Measurements from ENCODE around the gene BCL7B. TPM values are rescaled to one million over a fixed set of nuclear protein-coding genes. Genes with fewer than 3 reads are reported as not detected.

Gene BCL7B
- total and polyA plus RNA-seq, 12 donors, result 64.9 to 85.8 (median 73.0) TPM

DNA sequence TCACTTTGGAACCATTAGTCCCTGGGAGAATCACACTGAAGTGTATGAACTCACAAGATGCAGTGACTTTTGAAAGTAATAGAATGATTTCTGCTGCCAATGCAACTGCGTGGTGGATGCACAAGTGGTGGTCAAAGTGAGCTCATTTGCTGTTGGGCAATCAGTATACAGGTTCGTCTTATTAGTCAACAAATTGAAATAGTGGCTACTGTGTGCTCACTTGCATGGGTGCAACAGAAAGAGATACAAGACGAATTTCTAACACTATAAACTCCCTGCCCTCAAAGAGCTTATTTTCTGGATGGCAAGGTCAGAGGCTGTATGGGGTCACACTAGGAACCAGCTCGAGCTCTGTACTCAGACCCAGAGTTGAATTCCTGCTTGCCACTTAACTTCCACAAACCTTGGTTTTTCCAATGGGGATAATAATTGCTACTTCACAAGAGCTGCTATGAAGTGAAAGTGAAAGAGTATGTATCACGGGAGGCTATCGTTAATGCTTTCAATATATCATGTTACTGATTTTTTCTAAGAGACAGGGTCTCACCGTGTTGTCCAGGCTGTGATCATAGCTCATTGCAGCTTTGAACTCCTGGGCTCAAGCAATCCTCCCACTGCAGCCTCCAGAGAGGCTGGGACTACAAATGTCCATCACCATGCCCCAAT is 8.3 kb upstream of the BCL7B start:
- no peaks in the 10 kb centered on the region for H3K27me3 ChIP-seq
- no peaks in the 10 kb centered on the region for H3K9me3 ChIP-seq
- TF ChIP-seq, protein P1, sequence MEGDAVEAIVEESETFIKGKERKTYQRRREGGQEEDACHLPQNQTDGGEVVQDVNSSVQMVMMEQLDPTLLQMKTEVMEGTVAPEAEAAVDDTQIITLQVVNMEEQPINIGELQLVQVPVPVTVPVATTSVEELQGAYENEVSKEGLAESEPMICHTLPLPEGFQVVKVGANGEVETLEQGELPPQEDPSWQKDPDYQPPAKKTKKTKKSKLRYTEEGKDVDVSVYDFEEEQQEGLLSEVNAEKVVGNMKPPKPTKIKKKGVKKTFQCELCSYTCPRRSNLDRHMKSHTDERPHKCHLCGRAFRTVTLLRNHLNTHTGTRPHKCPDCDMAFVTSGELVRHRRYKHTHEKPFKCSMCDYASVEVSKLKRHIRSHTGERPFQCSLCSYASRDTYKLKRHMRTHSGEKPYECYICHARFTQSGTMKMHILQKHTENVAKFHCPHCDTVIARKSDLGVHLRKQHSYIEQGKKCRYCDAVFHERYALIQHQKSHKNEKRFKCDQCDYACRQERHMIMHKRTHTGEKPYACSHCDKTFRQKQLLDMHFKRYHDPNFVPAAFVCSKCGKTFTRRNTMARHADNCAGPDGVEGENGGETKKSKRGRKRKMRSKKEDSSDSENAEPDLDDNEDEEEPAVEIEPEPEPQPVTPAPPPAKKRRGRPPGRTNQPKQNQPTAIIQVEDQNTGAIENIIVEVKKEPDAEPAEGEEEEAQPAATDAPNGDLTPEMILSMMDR (IDR thresholded peaks at IDR 0.05), result no peak
- WGBS, 2 donors, result 69 to 76% methylated on average over 7 of the region's 7 CpGs
- intact Hi-C loops (cut with DNase I), result no loop called here
- H3K4me1 ChIP-seq, result peaks cover 0 to 18% (median 0%) of the 10 kb centered on the region in 9 donors
- peak overlapping the region in 1 of 10 donors; percentile 53 for H3K27ac ChIP-seq
- DNase-seq, result no peak
- peak overlapping the region in 6 of 10 donors; percentile 19 to 51 (median 27) for H3K4me3 ChIP-seq
- H3K36me3 ChIP-seq, result peaks cover 0 to 27% (median 8%) of the 10 kb centered on the region in 9 donors
- no peak for ATAC-seq

DNA sequence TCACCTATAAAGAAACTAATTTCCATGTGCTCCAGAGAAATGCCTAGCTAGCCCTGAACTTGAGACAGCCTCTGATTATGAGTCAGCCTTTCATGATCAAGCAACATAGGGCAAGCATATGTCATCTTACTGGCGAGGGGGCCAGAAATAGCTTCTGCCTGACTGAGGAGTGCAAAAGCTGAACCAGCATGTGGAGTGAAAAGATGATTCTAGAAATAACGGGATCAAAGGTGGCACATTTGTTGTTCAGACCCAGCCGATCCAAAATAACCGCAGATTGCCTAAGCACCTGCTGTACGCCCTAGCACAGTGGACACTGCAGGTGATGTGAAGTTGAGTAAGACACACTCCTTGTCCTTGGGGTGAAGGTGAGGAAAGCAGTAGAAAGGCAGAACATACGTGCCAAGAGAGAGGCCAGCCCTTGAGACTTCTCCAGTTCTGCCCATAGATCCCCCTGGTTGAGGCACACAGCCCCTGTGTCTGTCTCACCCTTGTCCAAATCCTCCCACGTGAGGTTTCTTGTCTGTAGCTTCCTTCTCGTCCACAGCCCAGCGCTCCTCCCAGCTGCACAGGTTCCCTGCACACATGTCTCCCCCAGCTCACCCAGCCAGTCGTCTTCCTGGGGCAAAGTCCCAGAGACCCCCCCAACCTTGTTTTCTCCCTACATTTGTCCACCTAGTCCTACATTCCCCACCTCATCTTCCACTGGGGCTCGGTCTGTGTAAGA is 2.8 kb upstream of the BCL7B start:
- H3K27ac ChIP-seq, result peak overlapping the region in 1 of 10 donors; percentile 35
- no peaks in the 10 kb centered on the region for H3K9me3 ChIP-seq
- TF ChIP-seq, protein P1 (IDR thresholded peaks at IDR 0.05), result no peak
- no peak for ATAC-seq
- H3K4me3 ChIP-seq, result no peak overlapping the region
- H3K27me3 ChIP-seq, result no peaks in the 10 kb centered on the region
- H3K4me1 ChIP-seq, result peaks cover 3 to 27% (median 14%) of the 10 kb centered on the region in 9 donors
- no peaks in the 10 kb centered on the region for H3K36me3 ChIP-seq
- intact Hi-C loops (cut with DNase I), result no loop called here
- DNase-seq, result no peak
- 58 to 66% methylated on average over 11 of the region's 11 CpGs for WGBS, 2 donors

DNA sequence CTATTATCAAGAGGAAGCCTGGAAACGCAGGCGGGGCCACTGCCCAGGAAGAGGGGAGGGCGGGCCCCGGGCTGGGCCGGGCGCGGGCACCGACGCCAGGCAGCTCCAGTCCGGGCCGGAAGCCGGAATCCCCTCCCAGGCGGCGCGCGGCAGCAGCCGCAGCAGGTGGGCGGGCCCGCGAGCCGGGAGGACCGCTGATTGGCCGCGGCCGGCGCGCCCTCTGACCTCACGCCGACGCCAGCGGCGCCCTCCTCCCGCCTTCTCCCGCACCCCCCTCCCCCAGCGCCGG is 438 bp downstream of the BCL7B start:
- Histone ChIP-seq H3K27me3 (no peaks in the 10 kb centered on the region), H3K4me3 (peak overlapping the region; percentile 52 to 86 (median 76)), H3K9me3 (no peaks in the 10 kb centered on the region), H3K27ac (peak overlapping the region; percentile 96 to 100 (median 99)), H3K4me1 (peaks cover 3 to 39% (median 30%) of the 10 kb centered on the region in 9 donors), H3K36me3 (peaks cover 0 to 32% (median 10%) of the 10 kb centered on the region in 9 donors)
- DNase-seq, result peak; percentile 93 to 95
- intact Hi-C loops (cut with DNase I), result loop anchor here in 7 of 10 donors (1.0 to 5.0 kb wide), 4 partner anchors 22 to 35 kb away; partner anchors contain the start of genes BAZ1B (in 7 of the 7) and TBL2 (in 1 of the 7)
- peak; percentile 96 to 98 (median 97) for ATAC-seq
- TF ChIP-seq, protein P1 (IDR thresholded peaks at IDR 0.05), result no peak
- WGBS, 2 donors, result 0 to 1% methylated on average over 27 to 36 of the region's 36 CpGs

DNA sequence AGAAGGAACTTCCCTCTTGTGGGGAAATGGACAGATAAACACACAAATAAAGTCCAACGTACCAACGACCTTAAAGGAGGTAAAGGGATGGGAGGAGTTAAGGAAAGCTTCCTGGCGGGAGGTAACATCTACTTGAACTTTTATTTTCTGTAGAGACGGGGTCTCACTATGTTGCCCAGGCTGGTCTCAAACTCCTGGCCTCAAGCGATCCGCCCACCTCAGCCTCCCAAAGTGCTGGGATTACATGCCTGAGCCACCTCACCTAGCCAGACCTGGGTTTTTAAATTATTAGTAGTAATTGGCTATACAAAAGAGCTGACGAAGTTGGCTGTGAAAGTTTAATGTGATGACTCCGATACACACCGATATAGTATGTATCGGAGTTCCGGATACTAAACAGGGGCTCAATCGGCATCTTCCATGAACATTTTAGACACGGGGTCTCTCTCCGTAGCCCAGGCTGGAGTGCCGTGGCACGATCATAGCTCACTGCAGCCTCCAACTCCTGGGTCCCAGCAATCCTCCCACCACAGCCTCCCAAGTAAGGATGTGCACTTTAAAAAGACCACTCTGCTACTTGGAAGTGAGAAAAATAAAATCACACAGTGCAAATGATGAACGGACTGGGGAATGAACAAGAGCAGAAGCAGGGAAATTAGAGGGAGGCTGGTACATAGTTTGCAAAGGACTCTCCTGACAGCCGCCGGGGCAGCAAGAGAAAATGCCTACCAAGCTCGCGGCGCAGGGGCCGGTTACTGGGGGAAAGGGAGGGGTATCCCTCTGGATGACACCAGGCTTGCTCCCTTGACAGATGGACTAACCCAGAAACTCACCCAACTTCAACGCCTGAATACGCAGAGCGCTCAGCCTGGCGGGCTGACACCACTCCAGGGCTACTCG is 1.0 kb downstream of the BCL7B start:
- TF ChIP-seq, protein P1 (IDR thresholded peaks at IDR 0.05), result no peak

More for the DNA sequence above, 1.0 kb downstream of the BCL7B start:
- peak in 2 of 8 donors; percentile 2 to 5 for ATAC-seq
- Histone ChIP-seq H3K4me1 (peaks cover 3 to 39% (median 30%) of the 10 kb centered on the region in 9 donors), H3K27ac (peak overlapping the region; percentile 23 to 100 (median 99)), H3K27me3 (no peaks in the 10 kb centered on the region), H3K36me3 (peaks cover 0 to 38% (median 16%) of the 10 kb centered on the region in 9 donors), H3K4me3 (peak overlapping the region; percentile 52 to 86 (median 76)), H3K9me3 (no peaks in the 10 kb centered on the region)
- 16 to 19% methylated on average over 28 of the region's 28 CpGs for WGBS, 2 donors
- intact Hi-C loops (cut with DNase I), result loop anchor here in 7 of 10 donors (1.0 to 5.0 kb wide), 4 partner anchors 22 to 34 kb away; partner anchors contain the start of genes BAZ1B (in 7 of the 7) and TBL2 (in 1 of the 7)
- no peak for DNase-seq
